Measurements from ENCODE around the gene IQSEC2.

IQSEC2 gene

GRCh38 chrX:53281321-53281822, at the start of gene IQSEC2:
Gene IQSEC2 (minus strand): TSS chrX:53281584.
- peak; percentile 37 for DNase-seq

DNA sequence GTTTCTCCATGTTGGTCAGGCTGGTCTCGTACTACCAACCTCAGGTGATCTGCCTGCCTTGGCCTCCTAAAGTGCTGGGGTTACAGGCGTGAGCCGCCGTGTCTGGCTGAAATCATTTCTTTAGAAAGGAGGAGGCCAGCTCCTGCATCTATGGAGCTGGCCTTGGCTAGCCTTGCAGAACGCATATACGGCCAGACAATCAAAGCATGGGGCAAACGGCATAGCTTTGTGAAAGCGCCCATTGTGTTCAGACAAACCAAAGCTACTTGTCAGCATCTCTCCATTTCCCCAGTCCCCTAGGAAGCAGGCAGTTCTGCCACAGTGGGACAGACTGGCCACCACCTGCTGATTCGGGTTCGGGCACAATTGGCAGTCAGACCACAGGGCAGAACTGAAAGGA, 48.9 kb upstream of the IQSEC2 start:
- DNase-seq: no peak

GRCh38 chrX:53324803-53325202, 43.4 kb upstream of the IQSEC2 start:
- no peak for DNase-seq

GRCh38 chrX:53324085-53324484, 42.7 kb upstream of the IQSEC2 start:
- no peak for DNase-seq

DNA sequence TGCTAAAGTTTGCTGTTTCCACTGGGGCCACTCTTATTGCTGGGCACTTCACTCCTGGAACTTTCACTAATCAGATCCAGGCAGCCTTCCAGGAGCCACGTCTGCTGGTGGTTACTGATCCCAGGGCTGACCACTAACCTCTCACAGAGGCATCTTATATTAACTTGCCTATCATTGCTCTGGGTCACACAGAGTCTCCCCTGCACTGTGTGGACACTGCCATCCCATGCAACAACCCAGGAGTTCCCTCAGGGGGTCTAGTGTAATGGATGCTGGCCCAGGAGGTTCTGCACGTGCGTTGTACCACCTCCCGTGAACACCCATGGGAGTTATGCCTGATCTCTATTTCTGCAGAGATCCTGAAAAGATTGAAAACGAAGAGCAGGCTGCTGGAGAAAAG, 41.8 kb upstream of the IQSEC2 start:
- no peak for DNase-seq

DNA sequence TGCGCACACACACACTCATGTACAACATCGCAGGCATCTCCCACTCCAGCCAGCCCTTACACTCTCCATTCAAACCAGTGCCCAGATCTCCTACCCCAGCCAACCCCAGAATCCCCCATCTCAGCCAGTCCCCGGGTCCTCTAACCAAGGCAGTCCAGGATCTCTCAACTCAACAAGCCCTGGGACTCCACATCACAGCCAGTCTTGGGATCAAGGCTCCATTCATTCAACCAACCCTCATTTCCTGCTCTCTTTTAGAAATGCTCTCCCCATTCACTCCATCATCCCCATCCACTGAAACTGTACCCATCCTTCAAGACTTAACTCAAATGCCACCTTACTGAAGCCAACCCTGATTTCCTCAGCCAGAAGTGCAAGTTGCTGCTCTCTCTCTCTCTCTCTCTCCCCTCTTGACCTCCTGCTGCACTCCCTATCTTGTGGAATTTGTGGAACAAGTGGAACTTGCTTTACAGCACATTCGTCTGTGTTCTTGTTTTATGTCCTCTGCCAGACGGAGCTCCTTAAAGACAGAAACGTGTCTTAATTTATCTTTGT, 40.6 kb upstream of the IQSEC2 start:
- no peak for DNase-seq

DNA sequence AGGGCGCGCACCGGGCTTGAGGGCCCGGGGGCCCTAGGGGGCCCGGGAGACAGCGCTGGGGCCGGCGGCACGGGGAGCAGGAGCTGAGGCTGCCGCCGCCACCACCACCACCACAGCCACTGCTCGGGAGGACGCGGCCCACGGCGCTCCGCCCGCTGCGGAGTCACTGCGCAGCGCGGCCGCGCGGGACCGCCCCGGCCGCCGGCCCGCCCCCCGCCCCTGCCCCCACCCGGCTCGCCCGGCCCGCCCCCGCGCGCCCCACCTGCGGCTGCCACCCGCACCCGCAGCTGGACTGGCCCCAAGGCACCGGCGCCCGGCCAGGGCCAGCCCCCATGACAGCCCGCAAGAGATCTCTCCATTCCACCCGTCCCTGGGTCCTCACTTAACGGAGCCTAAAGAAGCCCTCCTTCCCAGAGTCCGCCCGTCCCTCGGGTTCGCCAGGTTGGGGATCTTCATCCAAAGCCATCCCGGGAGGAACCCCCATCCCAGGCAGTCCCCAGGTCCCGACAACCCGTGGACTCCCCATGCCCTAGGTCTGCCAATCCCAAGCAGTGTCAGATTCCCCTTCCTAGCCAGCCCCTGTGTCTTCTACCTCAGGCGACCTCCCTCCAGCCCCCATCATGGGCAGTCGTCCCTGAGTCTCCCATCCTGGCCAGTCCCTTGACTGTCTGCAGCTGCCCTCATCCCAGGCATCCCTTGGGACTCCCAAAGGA, 40.0 kb upstream of the IQSEC2 start:
- no peak for DNase-seq

DNA sequence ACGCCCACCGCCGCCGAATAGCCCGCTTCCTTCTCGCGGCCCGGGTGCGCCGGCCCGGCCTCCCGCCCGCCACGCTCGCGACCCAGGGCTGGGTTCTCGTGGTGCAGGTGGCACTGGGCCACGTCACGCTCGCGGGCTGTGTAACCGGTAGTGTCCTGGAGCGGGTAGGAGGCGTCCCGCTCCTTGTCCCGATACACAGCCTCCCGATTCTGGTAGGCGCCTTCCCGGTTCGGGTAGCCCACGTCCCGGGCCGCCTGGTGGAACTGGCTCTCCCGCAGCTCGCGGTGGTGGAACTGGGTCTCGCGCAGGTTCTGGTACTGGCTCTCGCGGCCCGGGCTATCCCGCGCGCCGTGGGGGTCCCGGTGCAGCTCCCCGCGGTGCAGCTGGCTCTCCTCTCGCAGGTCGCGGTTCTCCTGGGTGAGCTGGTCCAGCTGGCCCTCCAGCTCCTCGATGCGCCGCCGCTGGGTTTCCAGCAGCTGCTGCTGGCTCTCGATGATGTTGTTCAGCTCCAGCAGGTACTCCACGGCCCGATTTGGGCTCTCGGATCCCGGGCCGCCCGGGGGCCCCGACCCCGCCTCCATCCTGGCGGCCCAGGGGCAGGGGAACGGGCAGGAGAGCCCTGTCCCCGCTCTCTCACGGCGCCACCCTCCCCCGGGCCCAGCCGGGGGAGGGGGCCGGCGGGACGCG, 39.3 kb upstream of the IQSEC2 start:
- DNase-seq: no peak

DNA sequence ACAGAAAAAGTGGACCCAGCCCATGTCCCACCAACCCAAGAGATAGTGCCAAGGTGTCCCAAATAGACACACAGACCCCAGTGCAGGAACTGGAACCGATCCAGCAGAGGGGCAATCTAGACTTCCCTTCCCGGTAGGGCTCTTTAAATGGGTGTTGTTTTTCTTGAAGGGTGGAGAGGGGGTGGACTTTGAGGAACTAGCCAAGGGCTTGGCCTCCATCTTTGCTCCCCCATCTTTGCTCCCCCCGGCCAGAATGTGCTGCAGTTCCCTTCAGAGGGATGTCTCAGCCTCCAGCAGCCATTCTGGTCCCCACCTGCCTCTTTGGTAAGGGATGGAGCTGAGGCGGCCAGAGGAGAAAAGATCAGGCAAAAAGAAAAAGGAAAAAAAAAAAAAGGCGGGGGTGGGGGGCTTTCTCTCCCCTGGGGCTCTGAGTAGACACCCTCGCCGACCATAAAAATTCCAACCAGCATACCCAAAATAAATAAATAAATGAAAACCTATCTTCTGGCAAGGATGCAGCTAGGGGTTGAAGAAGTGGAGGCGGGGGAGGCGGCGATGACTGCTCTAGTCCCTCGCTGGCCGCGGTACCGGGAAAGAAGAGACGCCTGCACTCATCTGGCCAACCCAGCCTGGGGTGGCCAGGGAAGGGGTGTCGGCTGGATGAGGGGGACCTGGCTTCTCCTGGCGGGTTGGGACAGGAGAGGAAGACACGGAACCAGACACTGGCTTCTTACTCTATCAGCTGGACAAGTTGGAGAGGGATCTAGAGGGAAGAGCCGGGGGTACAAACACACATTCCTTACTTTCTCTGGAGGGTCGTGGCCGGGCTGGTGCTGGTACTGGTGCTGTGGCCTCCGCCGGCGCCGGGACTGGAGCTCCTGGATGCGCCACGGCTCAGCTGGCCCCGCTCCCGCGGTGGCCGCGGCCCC, 38.5 kb upstream of the IQSEC2 start:
- no peak for DNase-seq

- no peak for DNase-seq
Measured at GRCh38 chrX:53318766-53319353, 37.5 kb upstream of the IQSEC2 start.

GRCh38 chrX:53317365-53318069, 36.1 kb upstream of the IQSEC2 start:
- DNase-seq: no peak

- DNase-seq: no peak
Measured at GRCh38 chrX:53316860-53317237, 35.5 kb upstream of the IQSEC2 start.

DNA sequence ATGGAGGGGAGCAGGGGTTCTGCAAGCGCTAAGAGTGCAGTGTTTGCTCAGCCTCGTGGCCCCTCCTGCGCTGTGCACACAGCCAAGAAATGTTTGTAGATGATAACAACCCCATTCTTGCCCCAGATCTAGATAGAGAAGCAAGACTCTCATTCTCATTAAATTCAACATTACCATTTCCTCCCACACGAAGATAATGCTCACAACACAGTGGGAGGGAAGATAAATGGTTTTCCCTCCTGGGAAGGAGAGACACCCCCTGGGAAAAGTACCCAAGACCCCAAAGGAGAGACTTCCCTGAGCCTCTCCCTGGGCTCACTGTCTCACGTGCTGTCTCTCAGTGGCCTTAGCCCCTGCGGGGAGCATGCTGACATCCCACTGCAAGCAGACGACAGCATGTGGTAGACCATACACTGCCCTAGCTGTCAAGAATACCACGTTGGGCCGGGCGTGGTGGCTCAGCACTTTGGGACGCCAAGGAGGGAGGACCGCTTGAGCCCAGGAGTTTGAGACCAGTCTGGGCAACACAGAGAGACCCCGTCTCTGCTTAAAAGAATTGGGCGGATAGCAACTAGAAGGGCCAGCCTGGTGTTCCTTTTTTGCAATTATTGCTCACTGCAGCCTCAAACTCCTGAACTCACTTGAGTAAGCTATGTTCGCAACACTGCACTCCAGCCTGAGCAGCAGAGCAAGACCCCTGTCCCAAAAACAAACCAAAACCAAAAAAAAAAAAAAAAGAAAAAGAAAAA, 34.9 kb upstream of the IQSEC2 start:
- DNase-seq: no peak

DNA sequence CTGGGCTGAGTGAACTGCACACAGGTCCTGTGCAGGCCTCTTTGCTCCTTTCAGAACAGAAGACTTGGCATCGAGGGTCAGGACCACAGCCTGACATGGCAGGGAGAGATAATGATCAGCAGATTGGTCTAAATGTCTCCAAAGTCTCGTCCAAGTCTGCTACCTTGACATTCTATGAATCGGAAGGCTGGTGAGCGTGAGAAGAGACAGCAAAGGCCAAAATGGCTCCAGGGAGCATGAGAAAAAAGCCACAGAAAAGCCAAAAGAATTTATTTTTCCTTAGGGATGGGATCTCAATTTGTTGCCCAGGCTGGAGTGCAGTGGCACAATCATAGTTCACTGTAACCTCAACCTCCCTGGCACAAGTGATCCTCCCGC, 32.3 kb upstream of the IQSEC2 start:
- no peak for DNase-seq

DNA sequence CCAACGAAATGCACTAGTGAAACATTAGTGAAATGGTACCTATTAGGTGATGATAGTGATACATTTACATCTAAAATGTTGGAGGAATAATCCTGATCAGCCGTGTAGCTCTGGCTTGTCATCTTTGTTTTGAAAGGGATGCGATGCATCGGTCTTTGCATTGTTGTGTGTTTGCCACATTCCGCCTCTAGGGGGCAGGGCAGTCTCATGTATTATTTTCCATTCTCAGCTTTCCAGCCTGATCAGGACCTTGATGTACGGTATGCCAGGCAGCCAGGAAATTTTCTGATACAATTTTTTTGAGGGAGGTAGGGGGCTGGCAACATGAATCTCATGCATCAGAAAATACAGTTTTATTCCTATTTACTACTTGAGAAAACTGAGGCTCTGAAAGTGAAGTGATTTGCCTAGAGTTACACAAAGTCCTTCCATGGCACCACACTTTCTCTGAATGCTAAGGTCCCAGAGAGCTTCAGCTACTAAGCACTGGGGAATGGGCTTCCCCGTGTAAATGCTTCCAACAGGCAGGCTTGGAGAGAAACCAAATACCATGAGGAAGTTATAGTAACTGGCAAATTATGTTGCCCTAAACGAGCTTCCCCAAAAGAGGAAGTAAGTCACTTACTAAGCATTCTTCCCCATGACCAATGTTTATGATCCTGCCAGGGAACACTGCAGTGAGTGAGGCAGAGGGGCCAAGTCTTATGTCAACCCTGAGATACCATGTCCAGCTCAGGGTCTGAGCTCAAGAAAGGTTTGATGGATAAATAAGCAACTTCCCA, 31.8 kb upstream of the IQSEC2 start:
- DNase-seq: peak; percentile 2

- DNase-seq: no peak
Measured at GRCh38 chrX:53309837-53310236, 28.5 kb upstream of the IQSEC2 start.

- no peak for DNase-seq
Measured at GRCh38 chrX:53308836-53309235, 27.5 kb upstream of the IQSEC2 start.

- no peak for DNase-seq
Measured at GRCh38 chrX:53305996-53306937, 24.9 kb upstream of the IQSEC2 start.
